ENCODE measurements around the gene GALNT7. TPM values are rescaled to one million over a fixed set of nuclear protein-coding genes. Genes with fewer than 3 reads are reported as not detected.

Gene GALNT7
- total and polyA plus RNA-seq, 4 donors = 9.3 to 32.7 (median 14.3) TPM

- DNase-seq = peak in 2 of 3 donors; percentile 29
- Histone ChIP-seq H3K36me3 (ENCODE audit: control insufficient read depth in 4 of 4, insufficient read depth in 4 of 4, low read length in 4 of 4) (peaks cover 0 to 42% (median 11%) of the 10 kb centered on the region in 4 donors), H3K4me1 (ENCODE audit: control insufficient read depth in 5 of 5, insufficient read depth in 5 of 5, low read length in 5 of 5) (peaks cover 0 to 31% (median 7%) of the 10 kb centered on the region in 5 donors), H3K27ac (ENCODE audit: low read depth in 1 of 2, low read length in 1 of 2) (no peak overlapping the region), H3K27me3 (ENCODE audit: control insufficient read depth in 3 of 3, insufficient read depth in 3 of 3, low read length in 2 of 3) (no peaks in the 10 kb centered on the region), H3K9me3 (ENCODE audit: control insufficient read depth in 4 of 4, insufficient read depth in 3 of 4, low read length in 3 of 4) (no peaks in the 10 kb centered on the region), H3K9ac (ENCODE audit: insufficient read depth in 1 of 2, low read length in 2 of 2) (peak overlapping the region in 1 of 2 donors; percentile 71), H3K4me3 (no peak overlapping the region)
- no peak for ATAC-seq (ENCODE audit: insufficient read depth, low FRiP score)
- no peak for TF ChIP-seq CTCF (IDR thresholded peaks at IDR 0.05; ENCODE audit: control extremely low read depth, extremely low read depth)
- WGBS, 2 donors = 22 to 28% methylated on average over 6 of the region's 6 CpGs
These were observed 163.4 kb downstream of the GALNT7 start for GRCh38 chr4:173332021-173332487.

- 4 to 7% methylated on average over 21 of the region's 21 CpGs for WGBS, 2 donors
- ATAC-seq (ENCODE audit: insufficient read depth, low FRiP score) (no peak), DNase-seq (no peak)
- peak overlapping the region; percentile 88 for H3K4me3 ChIP-seq
- TF ChIP-seq CTCF (IDR thresholded peaks at IDR 0.05; ENCODE audit: control extremely low read depth, extremely low read depth) = no peak
- H3K27ac ChIP-seq (ENCODE audit: low read depth in 1 of 2, low read length in 1 of 2) = peak overlapping the region; percentile 94
- H3K9me3 ChIP-seq (ENCODE audit: control insufficient read depth in 4 of 4, insufficient read depth in 3 of 4, low read length in 3 of 4) = no peaks in the 10 kb centered on the region
- no peaks in the 10 kb centered on the region for H3K27me3 ChIP-seq (ENCODE audit: control insufficient read depth in 3 of 3, insufficient read depth in 3 of 3, low read length in 2 of 3)
- peaks cover 0 to 31% (median 7%) of the 10 kb centered on the region in 5 donors for H3K4me1 ChIP-seq (ENCODE audit: control insufficient read depth in 5 of 5, insufficient read depth in 5 of 5, low read length in 5 of 5)
- H3K9ac ChIP-seq (ENCODE audit: insufficient read depth in 1 of 2, low read length in 2 of 2) = peak overlapping the region in 1 of 2 donors; percentile 71
- peaks cover 0 to 42% (median 11%) of the 10 kb centered on the region in 4 donors for H3K36me3 ChIP-seq (ENCODE audit: control insufficient read depth in 4 of 4, insufficient read depth in 4 of 4, low read length in 4 of 4)
These were observed 164.5 kb downstream of the GALNT7 start for GRCh38 chr4:173332963-173333657.

GRCh38 chr4:173333658-173334084 is 165.1 kb downstream of the GALNT7 start:
- Histone ChIP-seq H3K27ac (ENCODE audit: low read depth in 1 of 2, low read length in 1 of 2) (peak overlapping the region; percentile 94), H3K27me3 (ENCODE audit: control insufficient read depth in 3 of 3, insufficient read depth in 3 of 3, low read length in 2 of 3) (no peaks in the 10 kb centered on the region), H3K4me1 (ENCODE audit: control insufficient read depth in 5 of 5, insufficient read depth in 5 of 5, low read length in 5 of 5) (peaks cover 0 to 31% (median 7%) of the 10 kb centered on the region in 5 donors), H3K9ac (ENCODE audit: insufficient read depth in 1 of 2, low read length in 2 of 2) (peak overlapping the region; percentile 97 to 98), H3K4me3 (peak overlapping the region; percentile 88), H3K9me3 (ENCODE audit: control insufficient read depth in 4 of 4, insufficient read depth in 3 of 4, low read length in 3 of 4) (no peaks in the 10 kb centered on the region), H3K36me3 (ENCODE audit: control insufficient read depth in 4 of 4, insufficient read depth in 4 of 4, low read length in 4 of 4) (peaks cover 0 to 38% (median 9%) of the 10 kb centered on the region in 4 donors)
- ATAC-seq (ENCODE audit: insufficient read depth, low FRiP score) (peak; percentile 31), DNase-seq (peak; percentile 73 to 86 (median 74))
- 0 to 1% methylated on average over 30 to 52 of the region's 53 CpGs for WGBS, 2 donors
- TF ChIP-seq CTCF (IDR thresholded peaks at IDR 0.05; ENCODE audit: control extremely low read depth, extremely low read depth) = no peak
